GM10248 (cell line): ENCODE data around the gene HPGDS.

Experiments used
- CTCF ChIA-PET: fragments of 300-600 bp; sonication (Branson Sonifier 250); formaldehyde crosslinking; extraction: SDS; loops from one replicate; lab custom pipeline; 2021; ENCODE audit warnings: antibody characterized with exemption; lab: Yijun Ruan, JAX
- POLR2A ChIA-PET: fragments of 350-650 bp; sonication (Branson Sonifier 250); formaldehyde crosslinking; extraction: SDS; loops from one replicate; lab custom pipeline; 2020; ENCODE audit warnings: antibody characterized with exemption; lab: Yijun Ruan, JAX
- DNase-seq: peaks from one replicate; pipeline ENCODE4 v3.0.0; 2012; ENCODE audit errors: extremely low spot score
- TF ChIP-seq, protein P1 (sequence below): IDR thresholded peaks from 2 replicates; pipeline ENCODE4 v1.5.1; 2012; ENCODE audit warnings: mild to moderate bottlenecking, low read depth; ENCODE audit errors: extremely low read depth, missing control alignments, control extremely low read depth

The HPGDS gene

DNA sequence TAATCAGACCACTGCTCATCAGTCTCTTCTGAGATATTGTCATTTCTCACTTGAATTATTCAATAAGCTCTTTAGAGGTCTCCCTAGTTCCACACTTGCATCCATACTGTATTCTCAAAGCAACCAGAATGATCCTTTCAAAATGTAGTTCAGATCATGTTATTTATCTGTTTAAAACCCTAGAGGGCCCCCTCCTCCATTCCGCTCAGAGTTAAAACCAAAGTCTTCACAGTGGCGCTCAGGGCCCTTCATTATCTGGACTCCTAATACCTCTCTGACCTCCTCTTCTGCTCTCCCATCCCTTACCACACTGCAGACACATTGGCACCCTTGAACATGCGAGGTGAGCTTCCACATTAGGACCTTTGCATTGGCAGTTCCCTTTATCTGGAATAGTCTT, 32.7 kb upstream of the HPGDS start:
- ChIA-PET CTCF (no interaction called here), POLR2A (no interaction called here)
- TF ChIP-seq, protein P1, sequence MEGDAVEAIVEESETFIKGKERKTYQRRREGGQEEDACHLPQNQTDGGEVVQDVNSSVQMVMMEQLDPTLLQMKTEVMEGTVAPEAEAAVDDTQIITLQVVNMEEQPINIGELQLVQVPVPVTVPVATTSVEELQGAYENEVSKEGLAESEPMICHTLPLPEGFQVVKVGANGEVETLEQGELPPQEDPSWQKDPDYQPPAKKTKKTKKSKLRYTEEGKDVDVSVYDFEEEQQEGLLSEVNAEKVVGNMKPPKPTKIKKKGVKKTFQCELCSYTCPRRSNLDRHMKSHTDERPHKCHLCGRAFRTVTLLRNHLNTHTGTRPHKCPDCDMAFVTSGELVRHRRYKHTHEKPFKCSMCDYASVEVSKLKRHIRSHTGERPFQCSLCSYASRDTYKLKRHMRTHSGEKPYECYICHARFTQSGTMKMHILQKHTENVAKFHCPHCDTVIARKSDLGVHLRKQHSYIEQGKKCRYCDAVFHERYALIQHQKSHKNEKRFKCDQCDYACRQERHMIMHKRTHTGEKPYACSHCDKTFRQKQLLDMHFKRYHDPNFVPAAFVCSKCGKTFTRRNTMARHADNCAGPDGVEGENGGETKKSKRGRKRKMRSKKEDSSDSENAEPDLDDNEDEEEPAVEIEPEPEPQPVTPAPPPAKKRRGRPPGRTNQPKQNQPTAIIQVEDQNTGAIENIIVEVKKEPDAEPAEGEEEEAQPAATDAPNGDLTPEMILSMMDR = no peak
- DNase-seq = no peak

DNA sequence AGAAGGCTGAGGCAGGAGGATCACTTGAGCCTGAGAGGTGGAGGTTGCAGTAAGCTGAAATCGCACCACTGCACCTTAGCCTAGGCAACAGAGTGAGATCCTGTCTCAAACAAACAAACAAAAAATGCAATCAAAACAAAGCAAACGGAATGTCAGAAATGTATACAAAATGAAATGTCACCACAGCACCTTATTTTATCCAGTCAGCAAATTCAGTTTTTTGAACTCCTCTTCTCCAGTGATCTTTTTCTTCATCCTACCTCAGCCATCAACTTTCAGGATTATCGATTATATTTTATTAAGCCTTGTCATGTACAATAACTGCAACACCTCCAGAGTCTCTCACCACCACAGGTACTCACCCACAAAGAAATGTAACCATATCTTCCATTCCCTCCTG, 31.1 kb upstream of the HPGDS start:
- ChIA-PET CTCF (no interaction called here), POLR2A (no interaction called here)
- DNase-seq = no peak
- TF ChIP-seq, protein P1 = no peak

DNA sequence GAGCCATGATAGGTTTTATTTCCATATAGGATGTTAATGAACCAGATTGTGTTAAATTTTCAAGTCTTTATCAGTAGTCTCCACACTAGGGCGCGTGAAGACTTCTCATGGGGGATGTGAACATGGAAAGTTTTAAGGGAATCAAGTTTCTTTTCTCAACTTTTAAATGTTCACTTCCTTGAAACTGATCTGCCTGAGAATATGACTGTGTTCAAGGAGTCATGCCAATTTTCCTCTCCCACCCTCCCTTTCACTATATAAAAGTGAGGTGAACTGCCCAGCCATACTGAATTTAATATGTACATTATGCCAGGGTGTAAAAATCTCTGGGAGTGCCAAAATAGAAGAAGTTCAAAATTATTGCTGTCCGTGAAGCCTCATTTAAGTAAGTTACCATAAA, 30.4 kb upstream of the HPGDS start:
- ChIA-PET CTCF (no interaction called here), POLR2A (no interaction called here)
- TF ChIP-seq, protein P1 = no peak
- DNase-seq = no peak

DNA sequence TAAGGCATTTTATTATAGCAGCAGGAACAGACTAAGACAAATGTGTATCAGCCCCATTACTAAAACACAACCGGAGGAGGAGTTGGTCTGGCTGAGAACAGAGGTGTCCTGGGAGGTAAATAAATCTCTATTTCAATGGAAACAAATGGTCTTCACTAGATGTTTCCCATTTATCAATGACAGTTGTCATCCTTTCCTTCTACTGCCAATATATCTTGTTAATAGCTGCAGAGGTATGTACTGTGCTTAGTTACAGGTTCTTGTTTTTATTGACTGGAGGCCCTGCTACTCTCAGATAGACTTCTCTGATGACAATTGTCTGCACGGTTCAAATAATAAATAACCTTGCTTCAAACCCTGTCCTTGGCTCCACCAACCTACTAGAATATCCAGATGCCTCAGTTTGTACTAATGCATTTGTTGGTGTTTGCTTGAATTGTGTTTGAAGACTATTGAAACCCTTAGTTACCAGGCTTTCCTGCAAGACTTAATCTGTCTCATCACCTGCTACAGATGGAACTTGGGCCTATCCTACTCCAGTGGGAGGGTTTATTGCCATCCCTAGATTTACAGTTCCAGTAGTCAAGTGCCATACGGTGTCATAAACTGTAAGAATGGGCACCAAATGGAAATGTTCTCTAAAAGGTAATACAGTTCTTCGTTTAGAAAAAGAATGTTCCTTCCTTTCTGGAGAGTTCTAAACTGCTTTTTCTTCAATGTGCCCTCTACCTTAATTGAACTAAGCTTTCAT, 29.8 kb upstream of the HPGDS start:
- DNase-seq = no peak
- ChIA-PET POLR2A (no interaction called here), CTCF (interaction anchor here (2.0 kb wide), 1 partner anchor 33 kb away, joined by 5 read pairs; no protein-coding TSS in a partner anchor)
- TF ChIP-seq, protein P1 = no peak

DNA sequence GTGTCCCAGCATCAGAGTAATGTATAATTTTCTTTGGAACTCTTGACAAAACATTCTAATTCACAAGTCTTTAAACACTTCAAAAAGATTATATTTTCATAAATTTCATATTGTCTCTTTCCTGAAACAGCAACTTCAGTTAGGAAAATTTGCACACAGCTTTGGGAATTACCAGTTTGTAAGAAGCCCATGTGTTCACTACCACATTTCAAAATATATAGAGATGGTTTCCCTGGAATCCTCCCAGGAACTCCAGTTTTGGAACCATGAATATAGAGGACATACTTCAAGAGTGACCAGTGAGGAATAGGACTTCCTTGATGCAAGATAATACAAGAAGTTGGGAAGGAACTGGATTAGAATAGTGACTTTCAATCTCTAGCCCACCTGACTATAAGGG, 28.7 kb upstream of the HPGDS start:
- ChIA-PET POLR2A (no interaction called here), CTCF (interaction anchor here (0.9 to 2.0 kb wide), 3 partner anchors 9 to 32 kb away, joined by 3 to 5 read pairs (median 4); no protein-coding TSS in a partner anchor)
- TF ChIP-seq, protein P1 = no peak
- no peak for DNase-seq

DNA sequence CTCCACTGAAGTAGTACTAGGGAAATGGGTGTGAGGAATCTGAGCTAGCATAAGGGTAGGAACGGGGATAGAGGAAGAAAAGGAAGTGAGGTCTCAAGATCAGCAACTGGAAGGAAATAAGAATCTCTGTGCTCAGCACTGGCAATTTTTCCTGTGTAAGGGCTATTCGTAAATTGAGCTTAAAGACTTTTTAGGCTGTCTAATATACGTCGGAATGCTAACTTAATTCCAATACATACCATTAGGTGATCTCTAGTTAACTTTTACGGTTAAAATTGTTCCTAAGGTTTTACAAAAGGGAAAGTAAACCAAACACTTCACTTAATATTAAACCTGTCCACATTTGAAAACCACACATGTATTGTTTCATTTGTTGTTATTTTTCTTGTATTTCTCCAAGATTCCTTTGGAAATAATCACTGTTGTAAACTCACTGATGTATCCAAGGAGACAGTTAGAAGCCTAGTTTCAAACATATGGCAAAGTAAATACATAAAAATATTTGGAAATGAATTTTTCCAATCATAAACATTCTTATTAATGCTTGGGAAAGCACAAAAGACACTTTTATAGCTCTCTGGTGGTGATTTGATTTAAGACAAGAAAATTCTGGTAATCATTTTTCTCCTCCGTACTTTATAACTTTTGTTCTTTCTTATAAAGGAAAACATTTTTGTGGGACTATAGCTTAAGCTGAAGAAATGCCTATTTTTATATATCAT, 28.1 kb upstream of the HPGDS start:
- no peak for DNase-seq
- ChIA-PET CTCF (interaction anchor here (0.9 to 2.0 kb wide), 3 partner anchors 10 to 32 kb away, joined by 3 to 5 read pairs (median 4); no protein-coding TSS in a partner anchor), POLR2A (no interaction called here)
- TF ChIP-seq, protein P1 = no peak
